IPS-NIHi11 (cell line): Measurements from ENCODE around the gene NPL.

ENCODE experiments used
- DNase-seq: peaks from one replicate; pipeline ENCODE4 v3.0.0; 2012; ENCODE audit warnings: mixed read lengths, low spot score

NPL gene

GRCh38 chr1:182816863-182817262 is 27.3 kb downstream of the NPL start:
- DNase-seq: no peak

GRCh38 chr1:182817802-182818201 is 28.2 kb downstream of the NPL start:
- no peak for DNase-seq

GRCh38 chr1:182823220-182823619 is 33.6 kb downstream of the NPL start:
- no peak for DNase-seq

- DNase-seq: no peak
These were observed 37.3 kb downstream of the NPL start for GRCh38 chr1:182826892-182827291.

GRCh38 chr1:182829285-182829932 is 39.8 kb downstream of the NPL start:
- DNase-seq: no peak

- DNase-seq: no peak
These were observed 43.7 kb downstream of the NPL start for GRCh38 chr1:182833271-182833670.

GRCh38 chr1:182834326-182834725 is 44.8 kb downstream of the NPL start:
- DNase-seq: no peak

GRCh38 chr1:182835806-182836205 is 46.2 kb downstream of the NPL start:
- DNase-seq: no peak

GRCh38 chr1:182839209-182840066 is 49.9 kb downstream of the NPL start, which contains the start of gene DHX9:
Gene DHX9, plus strand, starts transcription at chr1:182839347. Its CDS starts 3,220 bp downstream, at chr1:182842567.
- DNase-seq: peak; percentile 98

GRCh38 chr1:182841368-182841988 is 51.9 kb downstream of the NPL start:
- DNase-seq: no peak

GRCh38 chr1:182842265-182842664 is 52.7 kb downstream of the NPL start:
- no peak for DNase-seq

- DNase-seq: no peak
These were observed 55.8 kb downstream of the NPL start for GRCh38 chr1:182845379-182845778.

- DNase-seq: no peak
These were observed 56.3 kb downstream of the NPL start for GRCh38 chr1:182845894-182846293.

- no peak for DNase-seq
These were observed 57.5 kb downstream of the NPL start for GRCh38 chr1:182847105-182847504.

- DNase-seq: no peak
These were observed 59.2 kb downstream of the NPL start for GRCh38 chr1:182848736-182849135.

GRCh38 chr1:182850319-182850718 is 60.7 kb downstream of the NPL start:
- DNase-seq: no peak

- DNase-seq: no peak
These were observed 62.3 kb downstream of the NPL start for GRCh38 chr1:182851825-182852224.

- DNase-seq: no peak
These were observed 66.3 kb downstream of the NPL start for GRCh38 chr1:182855911-182856310.

GRCh38 chr1:182857212-182857611 is 67.6 kb downstream of the NPL start:
- DNase-seq: no peak

GRCh38 chr1:182860658-182861057 is 71.1 kb downstream of the NPL start:
- no peak for DNase-seq

GRCh38 chr1:182861994-182862393 is 72.4 kb downstream of the NPL start:
- no peak for DNase-seq

GRCh38 chr1:182862827-182863226 is 73.3 kb downstream of the NPL start:
- DNase-seq: no peak

- no peak for DNase-seq
These were observed 74.4 kb downstream of the NPL start for GRCh38 chr1:182863940-182864339.
